CD4-positive, alpha-beta T cell (primary cell): Measurements from ENCODE around the gene BMP4. TPM values are rescaled to one million over a fixed set of nuclear protein-coding genes. Genes with fewer than 3 reads are reported as not detected.
"Not testable (repeated sequence)": the region's sequence is repeated elsewhere in the genome, so short reads cannot be mapped to it uniquely, and the experiment has no call there.

ENCODE experiments used
- ATAC-seq: fragments of 200-7000 bp; cut with Tn5 transposase; one replicate; pipeline ENCODE4 v1.10.0; 2022; ENCODE audit warnings: mild to moderate bottlenecking; ENCODE audit not compliant: poor library complexity
- CTCF ChIA-PET: fragments of 350-600 bp; sonication (Branson Sonifier 250); formaldehyde crosslinking; loops from one replicate; lab custom pipeline; 2021; ENCODE audit warnings: antibody characterized with exemption, inconsistent platforms; lab: Charles Lee
- POLR2A ChIA-PET: fragments of 350-600 bp; sonication (Branson Sonifier 250); formaldehyde crosslinking; loops from one replicate; lab custom pipeline; 2021; ENCODE audit warnings: antibody characterized with exemption, inconsistent platforms; lab: Charles Lee
- DNase-seq, 14 experiments: peaks; one replicate each; pipeline ENCODE4 v3.0.0-alpha.2; 2013 to 2020; ENCODE audit warnings: mixed read lengths in 2 of 14
- H3K27ac ChIP-seq, 2 donors: one replicate each; pipeline versions ENCODE4 v1.5.1 to v1.7.0; 2013; ENCODE audit warnings: low read length in 2 of 2, low read depth in 1 of 2, mild to moderate bottlenecking in 1 of 2
- H3K27me3 ChIP-seq, 2 experiments: 1 replicate in 1 of 2; 2 replicates in 1 of 2; pipeline versions ENCODE4 v1.6.1 to v1.7.0; 2013; ENCODE audit warnings: low read length in 2 of 2, control low read depth in 1 of 2, mild to moderate bottlenecking in 1 of 2, moderate library complexity in 1 of 2; ENCODE audit not compliant: insufficient read depth in 2 of 2, control insufficient read depth in 1 of 2
- H3K36me3 ChIP-seq: one replicate; pipeline ENCODE4 v1.6.1; 2013; ENCODE audit warnings: low read length, control low read depth; ENCODE audit not compliant: insufficient read depth
- H3K4me1 ChIP-seq: one replicate; pipeline ENCODE4 v1.6.1; 2013; ENCODE audit warnings: low read length, control low read depth; ENCODE audit not compliant: insufficient read depth
- H3K4me3 ChIP-seq: one replicate; pipeline ENCODE4 v1.5.1; 2013; ENCODE audit warnings: mild to moderate bottlenecking, low read length, moderate library complexity
- H3K9me3 ChIP-seq, 2 experiments: 1 replicate in 1 of 2; 2 replicates in 1 of 2; pipeline versions ENCODE4 v1.6.1 to v1.7.0; 2013; ENCODE audit warnings: low read length in 2 of 2, mild to moderate bottlenecking in 2 of 2, control low read depth in 1 of 2, moderate library complexity in 1 of 2; ENCODE audit not compliant: control insufficient read depth in 1 of 2, insufficient read depth in 1 of 2
- H3K27ac Mint-ChIP-seq: one replicate; pipeline ENCODE4 v1.8.0; 2020; ENCODE audit warnings: mixed read lengths
- H3K27me3 Mint-ChIP-seq: one replicate; pipeline ENCODE4 v1.8.0; 2021; ENCODE audit warnings: mixed read lengths
- H3K36me3 Mint-ChIP-seq: one replicate; pipeline ENCODE4 v1.8.0; 2021; ENCODE audit warnings: low read depth, mixed read lengths
- H3K4me1 Mint-ChIP-seq: one replicate; pipeline ENCODE4 v1.8.0; 2021; ENCODE audit warnings: low read depth, mixed read lengths
- H3K4me3 Mint-ChIP-seq: one replicate; pipeline ENCODE4 v1.8.0; 2020; ENCODE audit warnings: mild to moderate bottlenecking, mixed read lengths
- H3K9me3 Mint-ChIP-seq: one replicate; pipeline ENCODE4 v1.8.0; 2020; ENCODE audit warnings: mixed read lengths
- intact Hi-C, 2 experiments: fragments of 100-400 bp; cut with DNase I in 1 of 2; cut with micrococcal nuclease in 1 of 2; formaldehyde crosslinking; loops; one replicate each; pipeline versions ENCODE4 v1.15.1 to v1.9.0; 2023 to 2025; cut with DNase I, micrococcal nuclease
- total RNA-seq, 174 experiments: library from RNA in 2 of 174; stranded (reverse) in 2 of 174; gene quantifications; one replicate each; pipeline ENCODE4 v1.2.3 and lab custom pipeline; 2021 to 2026
- TF ChIP-seq, protein P1 (sequence below): fragments of 200-600 bp; IDR thresholded peaks from one replicate; pipeline ENCODE4 v1.8.0; 2022; ENCODE audit warnings: antibody characterized with exemption, mild to moderate bottlenecking

Gene BMP4
- total RNA-seq, 2 experiments from 2014 or later = not detected

GRCh38 chr14:53996041-53996440, 39.4 kb upstream of the BMP4 start:
- POLR2A ChIA-PET = no interaction called here
- H3K4me1 Mint-ChIP-seq = no peaks in the 10 kb centered on the region
- Histone ChIP-seq H3K36me3 (no peaks in the 10 kb centered on the region), H3K27ac (no peak overlapping the region), H3K27me3 (no peaks in the 10 kb centered on the region), H3K4me3 (no peak overlapping the region), H3K9me3 (no peaks in the 10 kb centered on the region), H3K4me1 (no peaks in the 10 kb centered on the region)
- DNase-seq = no peak
- peaks cover 10% of the 10 kb centered on the region for H3K27me3 Mint-ChIP-seq
- H3K9me3 Mint-ChIP-seq = no peaks in the 10 kb centered on the region
- H3K4me3 Mint-ChIP-seq = no peak overlapping the region
- no peaks in the 10 kb centered on the region for H3K36me3 Mint-ChIP-seq
- H3K27ac Mint-ChIP-seq = no peak overlapping the region
- TF ChIP-seq, protein P1, sequence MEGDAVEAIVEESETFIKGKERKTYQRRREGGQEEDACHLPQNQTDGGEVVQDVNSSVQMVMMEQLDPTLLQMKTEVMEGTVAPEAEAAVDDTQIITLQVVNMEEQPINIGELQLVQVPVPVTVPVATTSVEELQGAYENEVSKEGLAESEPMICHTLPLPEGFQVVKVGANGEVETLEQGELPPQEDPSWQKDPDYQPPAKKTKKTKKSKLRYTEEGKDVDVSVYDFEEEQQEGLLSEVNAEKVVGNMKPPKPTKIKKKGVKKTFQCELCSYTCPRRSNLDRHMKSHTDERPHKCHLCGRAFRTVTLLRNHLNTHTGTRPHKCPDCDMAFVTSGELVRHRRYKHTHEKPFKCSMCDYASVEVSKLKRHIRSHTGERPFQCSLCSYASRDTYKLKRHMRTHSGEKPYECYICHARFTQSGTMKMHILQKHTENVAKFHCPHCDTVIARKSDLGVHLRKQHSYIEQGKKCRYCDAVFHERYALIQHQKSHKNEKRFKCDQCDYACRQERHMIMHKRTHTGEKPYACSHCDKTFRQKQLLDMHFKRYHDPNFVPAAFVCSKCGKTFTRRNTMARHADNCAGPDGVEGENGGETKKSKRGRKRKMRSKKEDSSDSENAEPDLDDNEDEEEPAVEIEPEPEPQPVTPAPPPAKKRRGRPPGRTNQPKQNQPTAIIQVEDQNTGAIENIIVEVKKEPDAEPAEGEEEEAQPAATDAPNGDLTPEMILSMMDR = no peak
- intact Hi-C loops = no loop called here
- CTCF ChIA-PET = no interaction called here
- no peak for ATAC-seq

GRCh38 chr14:53993920-53994607, 37.4 kb upstream of the BMP4 start:
- Histone ChIP-seq H3K27ac (no peak overlapping the region), H3K9me3 (no peaks in the 10 kb centered on the region), H3K4me3 (no peak overlapping the region), H3K27me3 (no peaks in the 10 kb centered on the region), H3K36me3 (no peaks in the 10 kb centered on the region), H3K4me1 (no peaks in the 10 kb centered on the region)
- peaks cover 6% of the 10 kb centered on the region for H3K27me3 Mint-ChIP-seq
- ChIA-PET POLR2A (no interaction called here), CTCF (no interaction called here)
- H3K27ac Mint-ChIP-seq = no peak overlapping the region
- DNase-seq (no peak), ATAC-seq (no peak)
- TF ChIP-seq, protein P1 = no peak
- H3K36me3 Mint-ChIP-seq = no peaks in the 10 kb centered on the region
- no peaks in the 10 kb centered on the region for H3K4me1 Mint-ChIP-seq
- intact Hi-C loops = no loop called here
- no peak overlapping the region for H3K4me3 Mint-ChIP-seq
- H3K9me3 Mint-ChIP-seq = no peaks in the 10 kb centered on the region

DNA sequence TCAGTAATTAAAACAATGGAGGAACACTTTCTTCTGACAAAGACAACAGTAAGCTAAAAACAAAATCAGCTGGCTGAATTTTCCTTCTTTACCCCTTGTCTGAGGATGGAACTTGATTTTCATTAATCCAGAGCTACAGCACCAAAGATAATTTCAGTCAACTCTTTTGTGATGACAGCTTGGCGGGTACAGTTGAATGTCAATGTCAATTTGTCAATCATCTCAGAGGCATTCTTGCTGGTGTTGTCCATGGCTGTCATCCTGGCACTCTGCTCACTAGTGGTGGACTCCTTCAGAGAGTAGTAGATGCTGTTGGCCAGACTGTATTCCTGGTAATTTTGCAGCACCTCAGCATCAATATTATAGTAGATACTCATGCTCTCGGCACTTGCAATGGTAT, 34.4 kb upstream of the BMP4 start:
- peaks cover 6% of the 10 kb centered on the region for H3K27me3 Mint-ChIP-seq
- Histone ChIP-seq H3K36me3 (no peaks in the 10 kb centered on the region), H3K4me3 (no peak overlapping the region), H3K9me3 (peaks cover 1 to 5% of the 10 kb centered on the region in 2 experiments), H3K27ac (no peak overlapping the region), H3K27me3 (no peaks in the 10 kb centered on the region), H3K4me1 (no peaks in the 10 kb centered on the region)
- DNase-seq (no peak), ATAC-seq (no peak)
- ChIA-PET CTCF (no interaction called here), POLR2A (no interaction called here)
- no peak overlapping the region for H3K27ac Mint-ChIP-seq
- intact Hi-C loops = no loop called here
- H3K4me1 Mint-ChIP-seq = no peaks in the 10 kb centered on the region
- peaks cover 11% of the 10 kb centered on the region for H3K9me3 Mint-ChIP-seq
- TF ChIP-seq, protein P1 = no peak
- no peaks in the 10 kb centered on the region for H3K36me3 Mint-ChIP-seq
- H3K4me3 Mint-ChIP-seq = no peak overlapping the region

DNA sequence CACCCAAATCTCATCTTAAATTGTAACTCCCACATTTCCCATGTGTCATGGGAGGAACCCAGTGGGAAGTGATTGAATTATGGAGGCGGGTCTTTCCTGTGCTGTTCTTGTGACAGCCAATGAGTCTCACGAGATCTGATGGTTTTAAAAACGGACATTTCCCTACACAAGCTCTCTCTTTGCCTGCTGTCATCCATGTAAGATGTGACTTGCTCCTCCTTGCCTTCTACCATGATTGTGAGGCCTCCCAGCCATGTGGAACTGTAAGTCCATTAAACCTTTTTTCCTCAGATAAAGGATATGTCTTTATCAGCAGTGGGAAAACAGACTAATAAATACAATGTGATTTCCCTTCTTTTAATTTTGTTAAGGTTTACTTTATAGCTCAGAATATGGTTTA, 30.1 kb upstream of the BMP4 start:
- H3K36me3 Mint-ChIP-seq, ATAC-seq, H3K36me3 ChIP-seq, H3K27ac ChIP-seq, H3K27me3 Mint-ChIP-seq, intact Hi-C loops, H3K4me3 ChIP-seq, DNase-seq, CTCF ChIA-PET, H3K4me1 Mint-ChIP-seq, POLR2A ChIA-PET, H3K27ac Mint-ChIP-seq, H3K4me3 Mint-ChIP-seq, H3K4me1 ChIP-seq, H3K27me3 ChIP-seq: not testable (repeated sequence)
- peaks cover 21% of the 10 kb centered on the region for H3K9me3 Mint-ChIP-seq
- peaks cover 10 to 17% of the 10 kb centered on the region in 2 experiments for H3K9me3 ChIP-seq

GRCh38 chr14:53984958-53985357, 28.3 kb upstream of the BMP4 start:
- H3K4me1 ChIP-seq, H3K4me3 Mint-ChIP-seq, POLR2A ChIA-PET, H3K27me3 ChIP-seq, H3K36me3 Mint-ChIP-seq, ATAC-seq, H3K36me3 ChIP-seq, CTCF ChIA-PET, H3K27ac Mint-ChIP-seq, H3K27me3 Mint-ChIP-seq, DNase-seq, H3K27ac ChIP-seq, intact Hi-C loops, H3K4me3 ChIP-seq, H3K4me1 Mint-ChIP-seq: not testable (repeated sequence)
- peaks cover 21% of the 10 kb centered on the region for H3K9me3 Mint-ChIP-seq
- H3K9me3 ChIP-seq = peaks cover 10 to 17% of the 10 kb centered on the region in 2 experiments
